ENCODE data around the gene SMARCC2.

DNA sequence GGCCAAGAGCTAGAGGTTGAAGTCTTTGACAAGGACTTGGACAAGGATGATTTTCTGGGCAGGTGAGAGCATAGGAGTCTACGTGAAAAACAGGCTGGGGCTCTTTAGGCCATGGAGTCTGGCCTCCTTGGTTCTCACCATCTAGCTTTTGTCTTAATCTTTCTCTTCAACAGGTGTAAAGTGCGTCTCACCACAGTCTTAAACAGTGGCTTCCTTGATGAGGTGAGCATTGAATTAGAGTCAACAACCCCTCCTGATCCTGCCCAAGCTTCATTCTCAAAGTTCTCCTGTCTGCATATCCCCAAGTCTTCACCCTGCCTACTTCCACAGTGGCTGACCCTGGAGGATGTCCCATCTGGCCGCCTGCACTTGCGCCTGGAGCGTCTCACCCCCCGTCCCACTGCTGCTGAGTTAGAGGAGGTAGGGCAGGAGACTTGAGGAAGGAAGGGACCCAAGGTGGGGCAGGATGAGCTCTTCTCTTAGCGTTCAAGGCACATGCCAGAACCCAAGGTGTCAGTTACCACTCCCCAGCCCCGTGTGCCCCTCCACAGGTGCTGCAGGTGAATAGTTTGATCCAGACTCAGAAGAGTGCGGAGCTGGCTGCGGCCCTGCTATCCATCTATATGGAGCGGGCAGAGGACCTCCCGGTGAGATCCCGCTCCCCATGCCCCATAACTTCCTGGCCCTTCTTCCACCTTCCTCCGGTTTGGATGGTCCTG is 51.3 kb downstream of the SMARCC2 start:
- TF ChIP-seq, protein P1, sequence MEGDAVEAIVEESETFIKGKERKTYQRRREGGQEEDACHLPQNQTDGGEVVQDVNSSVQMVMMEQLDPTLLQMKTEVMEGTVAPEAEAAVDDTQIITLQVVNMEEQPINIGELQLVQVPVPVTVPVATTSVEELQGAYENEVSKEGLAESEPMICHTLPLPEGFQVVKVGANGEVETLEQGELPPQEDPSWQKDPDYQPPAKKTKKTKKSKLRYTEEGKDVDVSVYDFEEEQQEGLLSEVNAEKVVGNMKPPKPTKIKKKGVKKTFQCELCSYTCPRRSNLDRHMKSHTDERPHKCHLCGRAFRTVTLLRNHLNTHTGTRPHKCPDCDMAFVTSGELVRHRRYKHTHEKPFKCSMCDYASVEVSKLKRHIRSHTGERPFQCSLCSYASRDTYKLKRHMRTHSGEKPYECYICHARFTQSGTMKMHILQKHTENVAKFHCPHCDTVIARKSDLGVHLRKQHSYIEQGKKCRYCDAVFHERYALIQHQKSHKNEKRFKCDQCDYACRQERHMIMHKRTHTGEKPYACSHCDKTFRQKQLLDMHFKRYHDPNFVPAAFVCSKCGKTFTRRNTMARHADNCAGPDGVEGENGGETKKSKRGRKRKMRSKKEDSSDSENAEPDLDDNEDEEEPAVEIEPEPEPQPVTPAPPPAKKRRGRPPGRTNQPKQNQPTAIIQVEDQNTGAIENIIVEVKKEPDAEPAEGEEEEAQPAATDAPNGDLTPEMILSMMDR (IDR thresholded peaks at IDR 0.05 in 4 of 5, conservative IDR thresholded peaks at IDR 0.05 in 1 of 5): no peak
- TF ChIP-seq POLR2A (IDR thresholded peaks at IDR 0.05): no peak
